ENCODE data around the gene TSPEAR. TPM values are rescaled to one million over a fixed set of nuclear protein-coding genes. Genes with fewer than 3 reads are reported as not detected.

TSPEAR gene
- total RNA-seq, 4 donors from 2014 or later = under 0.01 to 0.23 TPM; not detected in 2

DNA sequence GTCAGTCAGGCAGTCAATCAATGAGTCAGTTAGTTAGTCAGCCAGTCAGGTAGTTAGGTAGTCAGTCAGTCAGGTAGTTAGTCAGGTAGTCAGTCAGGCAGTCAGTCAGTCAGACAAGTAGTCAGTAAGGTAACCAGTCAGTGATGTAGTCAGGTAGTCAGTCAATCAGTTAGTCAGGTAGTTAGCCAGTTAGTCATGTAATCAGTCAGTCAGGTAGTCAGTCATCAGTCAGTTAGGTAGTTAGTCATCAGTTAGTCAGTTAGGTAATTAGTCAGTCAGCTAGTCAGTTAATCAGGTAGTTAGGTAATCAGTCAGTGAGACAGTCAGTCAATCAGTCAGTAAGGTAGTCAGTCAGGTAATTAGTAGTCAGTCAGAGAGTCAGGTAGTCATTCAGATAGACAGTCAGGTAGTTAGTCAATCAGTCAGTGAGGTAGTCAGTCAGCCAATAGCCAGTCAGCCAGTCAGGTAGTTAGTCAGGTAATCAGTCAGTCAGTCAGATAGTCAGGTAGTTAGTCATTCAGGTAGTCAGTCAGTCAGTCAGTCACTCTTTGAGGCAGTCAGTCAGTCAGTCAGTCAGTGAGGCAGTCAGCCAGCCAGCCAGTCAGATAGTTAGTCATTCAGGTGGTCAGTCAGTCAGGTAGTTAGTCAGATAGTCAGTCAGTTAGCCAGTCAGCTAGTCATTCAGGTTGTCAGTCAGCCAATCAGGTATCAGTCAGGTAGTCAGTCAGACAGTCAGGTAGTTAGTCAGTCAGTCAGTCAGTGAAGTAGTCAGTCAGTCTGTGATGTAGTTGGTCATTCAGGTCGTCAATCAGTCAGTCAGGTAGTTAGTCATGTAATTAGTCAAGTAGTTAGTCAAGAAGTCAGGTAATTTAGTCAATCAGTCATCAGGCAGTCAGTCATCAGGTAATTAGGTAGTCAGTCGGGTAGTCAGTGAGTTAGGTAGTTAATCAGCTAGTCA is 186.7 kb downstream of the TSPEAR start:
- Histone ChIP-seq H3K27me3 (peaks cover 0 to 34% (median 0%) of the 10 kb centered on the region in 4 donors), H3K36me3 (no peaks in the 10 kb centered on the region), H3K27ac (replicated peaks in 1 of 4) (no peak overlapping the region), H3K4me1 (no peaks in the 10 kb centered on the region), H3K4me3 (no peak overlapping the region), H3K9me3 (no peaks in the 10 kb centered on the region)
- TF ChIP-seq, protein P1, sequence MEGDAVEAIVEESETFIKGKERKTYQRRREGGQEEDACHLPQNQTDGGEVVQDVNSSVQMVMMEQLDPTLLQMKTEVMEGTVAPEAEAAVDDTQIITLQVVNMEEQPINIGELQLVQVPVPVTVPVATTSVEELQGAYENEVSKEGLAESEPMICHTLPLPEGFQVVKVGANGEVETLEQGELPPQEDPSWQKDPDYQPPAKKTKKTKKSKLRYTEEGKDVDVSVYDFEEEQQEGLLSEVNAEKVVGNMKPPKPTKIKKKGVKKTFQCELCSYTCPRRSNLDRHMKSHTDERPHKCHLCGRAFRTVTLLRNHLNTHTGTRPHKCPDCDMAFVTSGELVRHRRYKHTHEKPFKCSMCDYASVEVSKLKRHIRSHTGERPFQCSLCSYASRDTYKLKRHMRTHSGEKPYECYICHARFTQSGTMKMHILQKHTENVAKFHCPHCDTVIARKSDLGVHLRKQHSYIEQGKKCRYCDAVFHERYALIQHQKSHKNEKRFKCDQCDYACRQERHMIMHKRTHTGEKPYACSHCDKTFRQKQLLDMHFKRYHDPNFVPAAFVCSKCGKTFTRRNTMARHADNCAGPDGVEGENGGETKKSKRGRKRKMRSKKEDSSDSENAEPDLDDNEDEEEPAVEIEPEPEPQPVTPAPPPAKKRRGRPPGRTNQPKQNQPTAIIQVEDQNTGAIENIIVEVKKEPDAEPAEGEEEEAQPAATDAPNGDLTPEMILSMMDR (IDR thresholded peaks at IDR 0.05) = no peak
- no peak for TF ChIP-seq EP300 (IDR thresholded peaks at IDR 0.05)
- no peak for TF ChIP-seq POLR2A (IDR thresholded peaks at IDR 0.05; ENCODE audit: low read depth)
- no peak for TF ChIP-seq POLR2AphosphoS5 (IDR thresholded peaks at IDR 0.05)
- no peak for DNase-seq (ENCODE audit: extremely low spot score)
- 73% methylated on average over 2 of the region's 2 CpGs for WGBS
- intact Hi-C loops (cut with DNase I) = no loop called here

DNA sequence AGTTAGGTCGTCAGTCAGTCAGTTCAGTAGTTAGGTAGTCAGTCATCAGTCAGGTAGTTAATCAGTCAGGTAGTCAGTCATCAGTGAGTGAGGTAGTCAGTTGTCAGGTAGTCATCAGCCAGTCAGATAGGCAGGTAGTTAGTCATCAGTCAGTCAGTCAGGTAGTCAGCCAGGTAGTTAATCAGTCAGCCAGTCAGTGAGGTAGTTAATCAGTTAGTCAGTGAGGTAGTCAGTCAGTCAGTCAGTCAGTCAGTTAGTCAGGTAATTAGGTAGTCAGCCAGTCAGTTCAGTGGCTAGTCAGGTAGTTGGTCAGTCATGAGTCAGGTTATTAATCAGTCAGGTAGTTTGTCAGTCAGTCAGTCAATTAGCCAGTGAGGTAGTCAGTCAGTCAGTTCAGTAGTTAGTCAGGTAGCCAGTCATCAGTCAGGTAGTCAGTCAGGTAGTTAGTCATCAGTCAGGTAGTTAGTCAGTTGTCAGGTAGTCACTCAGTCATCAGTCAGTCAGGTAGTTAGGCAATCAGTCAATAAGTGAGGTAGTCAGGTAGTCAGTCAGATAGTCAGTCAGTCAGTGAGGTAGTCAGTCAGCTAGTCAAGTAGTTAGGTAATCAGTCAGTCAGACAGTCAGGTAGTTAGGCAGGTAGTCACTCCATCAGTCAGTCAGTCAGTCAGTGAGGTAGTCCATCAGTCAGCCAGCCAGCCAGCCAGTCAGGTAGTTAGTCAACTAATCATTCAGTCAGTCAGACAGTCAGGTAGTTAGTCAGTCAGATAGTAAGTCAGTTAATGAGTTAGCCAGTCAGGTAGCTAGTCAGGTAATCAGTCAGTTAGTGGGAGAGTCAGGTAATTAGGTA is 187.6 kb downstream of the TSPEAR start:
- Histone ChIP-seq H3K4me1 (no peaks in the 10 kb centered on the region), H3K4me3 (no peak overlapping the region), H3K9me3 (no peaks in the 10 kb centered on the region), H3K27me3 (peaks cover 0 to 31% (median 0%) of the 10 kb centered on the region in 4 donors), H3K27ac (replicated peaks in 1 of 4) (no peak overlapping the region), H3K36me3 (no peaks in the 10 kb centered on the region)
- DNase-seq (ENCODE audit: extremely low spot score) = no peak
- intact Hi-C loops (cut with DNase I) = no loop called here
- 79% methylated on average over 1 of the region's 1 CpG for WGBS
- no peak for TF ChIP-seq POLR2A (IDR thresholded peaks at IDR 0.05; ENCODE audit: low read depth)
- TF ChIP-seq, protein P1 (IDR thresholded peaks at IDR 0.05) = no peak
- TF ChIP-seq POLR2AphosphoS5 (IDR thresholded peaks at IDR 0.05) = no peak
- no peak for TF ChIP-seq EP300 (IDR thresholded peaks at IDR 0.05)

DNA sequence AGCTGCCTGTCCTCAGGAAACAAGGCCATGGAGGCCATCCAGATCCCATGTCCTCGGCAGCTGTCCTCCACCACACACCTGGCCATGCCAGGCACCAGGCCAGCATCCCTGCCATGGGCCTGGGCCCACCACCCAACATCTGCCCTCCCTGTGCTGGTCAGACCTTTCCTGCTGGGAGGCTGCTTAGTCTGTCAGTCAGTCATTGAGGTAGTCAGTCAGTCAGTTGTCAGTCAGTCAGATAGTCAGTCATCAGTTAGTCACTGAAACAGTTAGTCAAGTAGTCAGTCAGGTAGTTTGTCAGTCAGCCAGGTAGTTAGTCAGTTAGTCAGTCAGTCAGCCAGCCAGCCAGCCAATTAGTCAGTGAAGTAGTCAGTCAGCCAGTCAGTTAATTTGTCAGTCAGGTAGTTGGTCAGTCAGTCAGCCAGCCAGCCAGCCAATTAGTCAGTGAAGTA is 188.6 kb downstream of the TSPEAR start:
- TF ChIP-seq POLR2A (IDR thresholded peaks at IDR 0.05; ENCODE audit: low read depth) (no peak), EP300 (IDR thresholded peaks at IDR 0.05) (no peak), POLR2AphosphoS5 (IDR thresholded peaks at IDR 0.05) (no peak)
- TF ChIP-seq, protein P1 (IDR thresholded peaks at IDR 0.05) = no peak
- Histone ChIP-seq H3K9me3 (no peaks in the 10 kb centered on the region), H3K27ac (replicated peaks in 1 of 4) (no peak overlapping the region), H3K4me1 (no peaks in the 10 kb centered on the region), H3K4me3 (no peak overlapping the region), H3K36me3 (no peaks in the 10 kb centered on the region), H3K27me3 (peaks cover 0 to 23% (median 0%) of the 10 kb centered on the region in 4 donors)
- intact Hi-C loops (cut with DNase I) = no loop called here
- WGBS = 100% methylated on average over 1 of the region's 1 CpG
- no peak for DNase-seq (ENCODE audit: extremely low spot score)

DNA sequence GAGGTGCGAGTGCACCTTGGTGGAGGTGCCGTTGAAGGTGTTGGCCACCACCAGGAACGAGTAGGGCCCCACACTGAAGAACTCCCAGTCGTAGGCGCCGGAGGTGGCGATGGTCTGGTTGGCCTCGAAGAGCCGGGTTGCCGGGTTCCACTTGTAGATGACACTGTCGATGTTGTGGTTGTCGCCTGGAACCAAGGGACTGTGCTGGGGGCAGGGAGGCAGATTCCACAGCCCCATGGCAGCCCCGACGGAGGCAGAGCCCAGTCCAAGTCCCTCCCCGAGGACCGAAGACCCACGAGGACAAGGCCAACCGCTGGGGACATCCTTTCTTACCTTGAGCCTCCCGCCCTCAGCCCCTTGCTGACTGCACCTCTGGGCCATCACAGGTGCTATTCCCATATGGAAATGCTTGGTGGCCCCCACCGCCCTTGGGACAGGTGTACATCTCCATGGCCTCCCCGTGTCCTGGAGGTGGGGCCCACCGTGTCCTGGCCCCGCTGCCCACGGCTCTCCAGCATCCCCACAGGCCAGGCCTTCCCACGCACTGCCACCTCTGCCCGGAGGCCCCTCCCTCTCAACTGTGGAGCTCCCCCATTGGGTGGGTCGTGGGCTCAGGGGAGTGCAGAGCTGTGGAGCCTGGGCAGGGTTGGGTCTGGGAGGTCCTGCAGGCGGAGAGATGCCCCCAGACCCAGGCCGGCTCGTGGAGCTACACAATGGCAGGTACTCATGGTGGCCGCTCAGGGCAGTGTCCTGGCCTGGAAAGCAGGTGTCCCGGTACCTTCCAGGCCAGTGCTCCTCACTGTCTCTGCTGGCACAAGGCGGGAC is 189.2 kb downstream of the TSPEAR start:
- Histone ChIP-seq H3K36me3 (no peaks in the 10 kb centered on the region), H3K27me3 (peaks cover 0 to 20% (median 0%) of the 10 kb centered on the region in 4 donors), H3K27ac (replicated peaks in 1 of 4) (no peak overlapping the region), H3K4me1 (no peaks in the 10 kb centered on the region), H3K9me3 (no peaks in the 10 kb centered on the region), H3K4me3 (no peak overlapping the region)
- DNase-seq (ENCODE audit: extremely low spot score) = no peak
- no peak for TF ChIP-seq EP300 (IDR thresholded peaks at IDR 0.05)
- TF ChIP-seq, protein P1 (IDR thresholded peaks at IDR 0.05) = no peak
- no peak for TF ChIP-seq POLR2A (IDR thresholded peaks at IDR 0.05; ENCODE audit: low read depth)
- TF ChIP-seq POLR2AphosphoS5 (IDR thresholded peaks at IDR 0.05) = no peak
- intact Hi-C loops (cut with DNase I) = no loop called here
- WGBS = 89% methylated on average over 19 of the region's 33 CpGs
